GM06990 (cell line): ENCODE measurements around the gene TMIE.

ENCODE experiments used
- DNase-seq: peaks from one replicate; pipeline ENCODE4 v3.0.0-alpha.2; 2011; ENCODE audit not compliant: insufficient read length; ENCODE audit errors: extremely low read depth
- H3K27me3 ChIP-seq: replicated peaks from 2 replicates; pipeline ENCODE4 v1.6.0; 2011; ENCODE audit warnings: low read length; ENCODE audit not compliant: control insufficient read depth, insufficient read depth
- H3K36me3 ChIP-seq: 2 replicates; pipeline ENCODE4 v1.5.1; 2011; ENCODE audit warnings: low read length; ENCODE audit not compliant: control insufficient read depth, insufficient read depth
- H3K4me3 ChIP-seq: replicated peaks from 2 replicates; pipeline ENCODE4 v1.5.1; 2011; ENCODE audit warnings: low read depth, mild to moderate bottlenecking, control low read depth, low read length
- CTCF ChIP-seq: IDR thresholded peaks from 2 replicates; pipeline ENCODE4 v1.5.1; 2011; ENCODE audit warnings: low read length, control low read depth, mild to moderate bottlenecking, inconsistent platforms; ENCODE audit not compliant: insufficient read depth, poor library complexity, severe bottlenecking

Gene TMIE

GRCh38 chr3:46667657-46668056 lies 33.5 kb upstream of the TMIE start:
- H3K27me3 ChIP-seq: peaks cover 3% of the 10 kb centered on the region; the same call in 1 of the 2 replicates
- no peak for TF ChIP-seq CTCF
- H3K36me3 ChIP-seq: no peaks in the 10 kb centered on the region
- no peak for DNase-seq
- no peak overlapping the region for H3K4me3 ChIP-seq

GRCh38 chr3:46668116-46668515 lies 33.1 kb upstream of the TMIE start:
- TF ChIP-seq CTCF: no peak
- no peak for DNase-seq
- H3K36me3 ChIP-seq: no peaks in the 10 kb centered on the region
- no peak overlapping the region for H3K4me3 ChIP-seq
- H3K27me3 ChIP-seq: peaks cover 2% of the 10 kb centered on the region

GRCh38 chr3:46668591-46668990 lies 32.6 kb upstream of the TMIE start:
- Histone ChIP-seq H3K27me3 (peaks cover 4% of the 10 kb centered on the region), H3K36me3 (no peaks in the 10 kb centered on the region), H3K4me3 (no peak overlapping the region)
- DNase-seq: no peak
- TF ChIP-seq CTCF: no peak

- H3K4me3 ChIP-seq: no peak overlapping the region
- TF ChIP-seq CTCF: no peak
- DNase-seq: no peak
- H3K27me3 ChIP-seq: peaks cover 4% of the 10 kb centered on the region
- H3K36me3 ChIP-seq: no peaks in the 10 kb centered on the region
These were observed 31.8 kb upstream of the TMIE start for GRCh38 chr3:46669191-46669999.

GRCh38 chr3:46670000-46670890 lies 30.9 kb upstream of the TMIE start:
- H3K4me3 ChIP-seq: no peak overlapping the region
- H3K36me3 ChIP-seq: no peaks in the 10 kb centered on the region
- no peak for TF ChIP-seq CTCF
- DNase-seq: no peak
- peaks cover 4% of the 10 kb centered on the region for H3K27me3 ChIP-seq
